GM12873 (cell line): ENCODE measurements around the gene DMRT1.
A peak's percentile ranks its signal among the peaks of the same experiment; 100 is the strongest.

Experiments
- TF ChIP-seq, protein P1 (sequence below): IDR thresholded peaks from 2 replicates; pipeline ENCODE4 v1.5.1; 2012; ENCODE audit warnings: low read depth, mild to moderate bottlenecking, moderate library complexity, low read length, control low read depth; ENCODE audit not compliant: insufficient read depth; ENCODE audit errors: missing control alignments

Gene DMRT1

GRCh38 chr9:804026-804425 is 37.5 kb upstream of the DMRT1 start:
- TF ChIP-seq, protein P1, sequence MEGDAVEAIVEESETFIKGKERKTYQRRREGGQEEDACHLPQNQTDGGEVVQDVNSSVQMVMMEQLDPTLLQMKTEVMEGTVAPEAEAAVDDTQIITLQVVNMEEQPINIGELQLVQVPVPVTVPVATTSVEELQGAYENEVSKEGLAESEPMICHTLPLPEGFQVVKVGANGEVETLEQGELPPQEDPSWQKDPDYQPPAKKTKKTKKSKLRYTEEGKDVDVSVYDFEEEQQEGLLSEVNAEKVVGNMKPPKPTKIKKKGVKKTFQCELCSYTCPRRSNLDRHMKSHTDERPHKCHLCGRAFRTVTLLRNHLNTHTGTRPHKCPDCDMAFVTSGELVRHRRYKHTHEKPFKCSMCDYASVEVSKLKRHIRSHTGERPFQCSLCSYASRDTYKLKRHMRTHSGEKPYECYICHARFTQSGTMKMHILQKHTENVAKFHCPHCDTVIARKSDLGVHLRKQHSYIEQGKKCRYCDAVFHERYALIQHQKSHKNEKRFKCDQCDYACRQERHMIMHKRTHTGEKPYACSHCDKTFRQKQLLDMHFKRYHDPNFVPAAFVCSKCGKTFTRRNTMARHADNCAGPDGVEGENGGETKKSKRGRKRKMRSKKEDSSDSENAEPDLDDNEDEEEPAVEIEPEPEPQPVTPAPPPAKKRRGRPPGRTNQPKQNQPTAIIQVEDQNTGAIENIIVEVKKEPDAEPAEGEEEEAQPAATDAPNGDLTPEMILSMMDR = no peak

- TF ChIP-seq, protein P1 = no peak
Observed at GRCh38 chr9:805151-805550, 36.3 kb upstream of the DMRT1 start.

GRCh38 chr9:806285-807156 is 35.0 kb upstream of the DMRT1 start:
- TF ChIP-seq, protein P1 = peak; percentile 72

GRCh38 chr9:811106-811531 is 30.4 kb upstream of the DMRT1 start:
- TF ChIP-seq, protein P1 = no peak

DNA sequence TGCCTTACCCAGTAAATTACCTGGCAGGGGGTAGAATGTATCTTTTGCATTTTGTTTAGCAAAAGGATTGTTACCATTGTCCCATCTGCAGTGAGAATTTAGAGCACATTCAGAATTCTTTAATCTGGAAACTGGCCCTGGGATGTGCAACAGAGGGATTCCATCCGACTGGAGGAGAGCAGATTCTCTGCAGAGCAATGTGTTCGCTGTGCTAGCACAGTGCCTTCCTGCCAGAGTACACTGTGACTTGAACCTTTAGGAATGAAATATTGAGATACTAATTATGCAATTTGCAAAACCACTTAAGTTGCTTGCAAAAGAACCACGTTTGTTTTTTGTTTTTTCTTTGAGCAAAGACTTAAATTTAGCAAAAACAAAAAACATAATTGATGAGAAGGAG is 22.5 kb upstream of the DMRT1 start:
- TF ChIP-seq, protein P1 = no peak

DNA sequence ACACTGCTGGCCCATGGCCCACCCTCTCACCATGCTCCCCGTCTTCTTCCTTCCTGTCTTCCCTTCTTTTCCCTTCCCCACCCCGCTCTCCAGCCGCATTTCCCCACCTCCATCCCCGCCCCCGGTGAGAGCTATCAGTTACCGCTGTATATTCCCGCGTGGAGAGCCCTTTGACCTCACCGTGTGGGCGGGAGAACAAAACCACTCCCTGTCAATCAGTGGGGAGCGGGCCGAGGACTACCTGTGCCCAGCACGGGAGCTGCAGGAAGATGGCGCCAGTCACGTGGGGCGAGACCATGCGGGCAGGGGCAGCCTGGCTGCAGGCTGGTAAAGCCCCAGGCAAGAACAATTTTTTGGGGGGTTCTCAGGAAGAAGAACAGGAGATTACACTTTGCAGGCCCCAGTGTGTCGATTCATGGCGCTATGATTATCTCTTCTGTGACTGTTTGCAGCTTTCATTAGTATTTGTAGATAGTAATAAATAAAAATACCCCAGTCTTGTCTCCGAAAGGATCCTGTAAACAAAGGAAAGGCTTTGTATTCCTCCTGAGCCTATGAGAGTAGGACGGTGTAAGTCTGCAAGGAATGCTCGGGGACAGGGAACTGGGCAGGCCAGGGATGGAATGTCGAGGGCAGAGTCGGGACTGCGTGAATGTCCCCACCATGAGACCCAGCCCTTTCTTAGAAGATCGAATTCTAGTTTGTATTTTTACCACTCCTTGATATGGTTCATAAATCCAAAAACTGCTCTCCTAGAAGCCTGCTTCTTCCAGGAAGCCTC is 14.8 kb upstream of the DMRT1 start:
- TF ChIP-seq, protein P1 = no peak

GRCh38 chr9:840343-840742 is 1.2 kb upstream of the DMRT1 start:
- TF ChIP-seq, protein P1 = no peak
